ENCODE results near the gene PKIG.
"Not testable (repeated sequence)": the region's sequence is repeated elsewhere in the genome, so short reads cannot be mapped to it uniquely, and the experiment has no call there.

PKIG gene

GRCh38 chr20:44572551-44573500 lies 9.6 kb upstream of the PKIG start:
- DNase-seq = no peak

DNA sequence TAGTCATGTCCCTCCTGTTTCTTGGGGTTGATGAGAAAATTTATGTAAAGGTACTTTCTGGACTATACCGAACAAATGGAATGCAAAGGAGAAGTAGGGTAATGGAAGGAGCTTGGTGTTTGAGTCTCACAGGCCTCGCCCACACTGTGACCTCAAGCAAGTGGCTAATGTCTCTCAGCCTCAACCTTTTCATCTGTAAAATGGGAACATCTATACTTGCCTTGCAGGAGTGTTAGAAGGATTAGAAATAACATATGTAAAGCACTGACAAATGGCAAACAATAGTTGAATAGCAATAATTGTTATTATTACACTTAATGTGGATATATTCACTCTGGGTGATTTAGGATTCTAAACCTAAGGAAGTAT lies 8.9 kb upstream of the PKIG start:
- DNase-seq = no peak

GRCh38 chr20:44574372-44574771 lies 8.0 kb upstream of the PKIG start:
- no peak for DNase-seq

- no peak for DNase-seq
These were observed 6.1 kb upstream of the PKIG start for GRCh38 chr20:44576297-44576696.

DNA sequence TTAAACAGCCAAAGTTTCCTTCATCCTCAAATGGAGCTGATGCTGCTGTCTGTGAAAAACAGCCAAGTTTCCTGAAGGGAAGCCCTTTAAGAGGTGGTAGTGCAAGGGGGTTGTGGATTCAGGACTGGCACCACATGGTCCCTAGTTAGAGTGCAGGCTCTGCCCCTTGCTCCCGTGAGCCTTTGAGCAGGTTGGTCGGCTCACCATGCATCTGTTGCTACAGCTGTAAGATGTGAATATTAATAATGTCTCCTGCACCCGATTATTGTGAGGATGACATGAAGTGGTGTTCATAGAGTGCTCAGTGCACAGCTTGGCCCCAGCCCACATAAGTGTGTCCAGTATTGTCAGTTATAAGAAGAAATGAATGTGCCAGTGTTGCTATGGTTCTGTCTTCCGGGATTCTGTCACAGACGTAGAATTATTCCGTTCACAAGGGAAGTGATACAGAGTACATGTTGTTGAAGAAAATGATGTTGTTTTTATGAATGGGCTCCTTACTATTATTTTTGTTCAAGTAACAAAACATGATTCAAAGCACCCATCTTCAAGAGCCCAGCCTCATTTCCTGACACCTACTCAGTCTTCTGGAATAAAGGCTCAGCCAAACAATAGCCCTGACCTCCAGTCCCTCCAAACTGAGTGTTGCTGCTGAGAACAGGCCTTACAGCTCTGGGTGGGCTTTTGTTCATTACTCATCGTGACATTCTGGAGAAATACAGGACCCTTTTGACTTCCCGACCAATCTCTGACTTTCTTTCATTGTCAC lies 2.9 kb upstream of the PKIG start:
- DNase-seq = no peak

- DNase-seq = no peak
These were observed 1.7 kb upstream of the PKIG start for GRCh38 chr20:44580581-44581268.

DNA sequence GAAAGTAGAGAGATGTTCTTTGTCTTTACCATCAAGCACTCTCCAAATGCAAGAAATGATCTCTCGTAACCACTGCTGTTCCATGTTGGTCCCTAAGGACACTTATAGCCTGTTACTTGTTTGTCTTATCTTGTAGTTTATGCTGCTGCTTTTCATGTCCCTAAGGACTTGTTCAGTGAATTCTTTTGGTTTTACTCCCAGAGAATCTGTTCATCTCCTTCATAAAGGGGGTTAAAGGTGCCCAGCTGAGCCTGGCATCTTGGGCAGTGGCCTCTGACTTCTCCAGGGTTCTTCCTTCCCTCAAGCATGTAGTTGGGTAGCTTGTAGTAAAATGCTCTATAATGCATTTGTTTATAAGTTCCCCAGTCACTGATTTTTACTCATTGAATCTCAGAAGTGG lies 864 bp upstream of the PKIG start:
- no peak for DNase-seq

- DNase-seq = no peak
These were observed 778 bp downstream of the PKIG start for GRCh38 chr20:44583157-44583556.

DNA sequence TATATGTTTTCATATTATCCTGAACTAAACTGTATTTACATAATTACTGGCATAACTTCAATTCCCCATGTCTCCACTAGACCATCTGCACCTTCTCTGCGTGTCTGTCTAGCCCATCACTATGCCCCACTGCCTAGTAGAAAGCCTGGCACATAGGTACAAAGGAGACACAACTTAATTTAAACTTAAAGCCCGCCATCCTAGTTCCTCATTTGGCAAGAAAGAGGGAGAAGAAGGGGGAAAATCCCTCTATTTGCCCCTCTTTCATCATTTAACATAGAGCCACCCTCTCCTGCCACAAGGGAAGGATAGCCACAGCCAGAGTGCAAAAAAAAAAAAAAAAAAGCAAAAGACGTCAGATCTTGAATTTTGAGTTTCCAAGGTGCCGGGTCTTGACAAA lies 1.8 kb downstream of the PKIG start:
- DNase-seq = no peak

- no peak for DNase-seq
These were observed 2.9 kb downstream of the PKIG start for GRCh38 chr20:44585057-44585963.

DNA sequence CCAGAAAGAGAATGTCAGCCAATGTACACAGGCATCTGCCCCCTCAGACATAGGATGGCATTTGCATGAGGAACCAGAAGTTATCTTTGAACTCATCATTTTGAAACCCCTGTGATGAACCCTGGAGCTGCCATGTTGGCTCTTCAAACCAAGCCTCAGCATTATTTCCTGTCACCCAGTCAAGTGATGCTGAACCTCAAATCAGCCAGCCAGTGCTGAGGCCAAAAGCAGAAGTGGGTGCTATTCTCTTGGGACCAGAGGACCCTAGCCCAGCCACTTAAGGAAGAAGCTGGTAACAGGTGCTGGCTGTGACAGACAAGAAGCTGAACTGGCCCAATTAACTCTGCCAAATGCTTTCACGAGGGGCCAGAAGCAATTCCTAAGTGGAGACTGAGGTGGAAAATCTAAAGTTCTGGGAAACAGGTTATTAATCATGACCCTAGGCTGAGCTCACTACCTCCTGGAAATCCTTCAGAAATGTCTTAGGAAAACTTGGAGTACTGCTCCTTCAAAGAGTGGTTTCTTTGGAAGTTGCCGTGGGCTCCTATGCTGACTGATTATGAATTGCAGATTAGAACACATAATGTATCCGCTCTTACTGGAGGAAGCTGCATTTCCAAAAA lies 4.0 kb downstream of the PKIG start:
- DNase-seq = no peak

- no peak for DNase-seq
These were observed 4.9 kb downstream of the PKIG start for GRCh38 chr20:44587035-44587980.

GRCh38 chr20:44588321-44588720 lies 5.9 kb downstream of the PKIG start:
- not testable (repeated sequence) for DNase-seq

DNA sequence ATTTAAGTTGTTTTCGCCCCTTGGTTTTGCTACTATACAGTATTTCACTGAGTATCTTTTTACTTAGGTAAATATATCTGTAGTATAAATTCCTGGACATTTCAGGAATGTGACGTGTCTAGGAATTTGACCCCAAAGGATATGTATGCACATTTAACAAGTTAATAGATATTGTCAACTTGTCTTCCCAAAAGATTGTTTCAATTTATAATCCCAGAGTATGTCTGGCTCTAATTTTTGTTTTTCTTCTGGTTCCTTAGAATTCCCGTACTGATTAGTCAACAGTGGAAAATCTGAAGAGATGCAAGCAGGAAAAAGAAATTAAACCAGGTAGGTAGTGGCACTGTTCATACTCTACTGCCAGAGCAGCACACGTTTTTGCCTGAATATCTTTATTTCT lies 7.2 kb downstream of the PKIG start:
- no peak for DNase-seq

DNA sequence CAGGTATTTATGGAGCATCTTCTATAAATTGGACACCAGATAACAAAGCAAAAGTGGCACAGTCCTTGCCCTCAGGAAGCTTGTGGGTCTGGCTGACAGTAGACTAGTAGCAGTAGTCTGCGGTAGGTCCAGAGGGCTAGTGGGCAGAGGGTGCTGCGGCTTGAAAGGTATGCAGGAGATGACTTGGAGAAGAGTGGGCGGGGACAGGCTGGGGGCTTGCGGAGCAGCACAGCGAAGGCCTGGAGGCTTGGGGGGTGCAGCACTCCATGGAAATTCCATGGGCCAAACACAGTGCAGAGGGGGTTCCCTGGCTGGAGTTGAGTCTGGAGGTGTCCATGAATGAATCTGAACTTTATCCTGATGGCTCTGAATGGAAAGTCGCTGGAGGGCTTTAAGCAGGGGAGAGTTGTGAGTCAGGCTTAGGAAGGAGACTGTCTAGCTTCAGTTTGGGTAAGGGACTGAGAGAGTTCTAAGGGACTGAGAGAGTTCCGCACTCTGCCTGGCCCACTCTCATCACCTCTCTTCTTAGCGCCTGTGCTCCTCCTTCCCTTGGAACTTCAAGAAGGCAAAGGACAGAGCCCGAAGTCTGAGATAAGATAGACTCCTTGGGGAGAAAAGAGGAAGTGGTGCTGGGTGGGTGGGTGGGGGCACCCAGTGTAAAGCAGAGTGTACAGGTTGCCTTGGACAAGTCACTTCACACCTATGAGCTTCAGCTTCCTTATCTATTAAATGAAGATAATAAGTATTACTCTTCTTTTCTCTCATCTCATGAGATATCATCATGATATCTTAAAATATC lies 8.8 kb downstream of the PKIG start:
- DNase-seq = no peak

DNA sequence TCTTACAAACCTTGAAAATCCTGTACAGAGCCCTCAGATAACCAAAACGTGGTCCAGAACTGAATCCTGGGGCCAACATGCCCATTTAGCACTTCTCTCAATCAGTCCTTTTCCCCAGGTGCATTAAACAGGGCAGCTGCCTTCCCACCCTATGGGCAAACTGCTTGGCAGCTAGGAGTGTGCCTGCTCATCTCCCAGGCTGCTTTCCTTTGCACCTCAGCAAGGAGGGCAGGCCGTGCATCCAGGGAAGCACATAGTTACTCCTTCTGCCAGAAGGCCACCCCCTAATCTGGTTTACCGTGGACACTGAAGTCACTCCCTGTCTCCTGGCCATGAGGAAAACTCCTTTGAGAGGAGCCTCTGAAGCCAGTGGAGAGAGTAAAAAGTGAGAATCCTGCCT lies 10.0 kb downstream of the PKIG start:
- no peak for DNase-seq

DNA sequence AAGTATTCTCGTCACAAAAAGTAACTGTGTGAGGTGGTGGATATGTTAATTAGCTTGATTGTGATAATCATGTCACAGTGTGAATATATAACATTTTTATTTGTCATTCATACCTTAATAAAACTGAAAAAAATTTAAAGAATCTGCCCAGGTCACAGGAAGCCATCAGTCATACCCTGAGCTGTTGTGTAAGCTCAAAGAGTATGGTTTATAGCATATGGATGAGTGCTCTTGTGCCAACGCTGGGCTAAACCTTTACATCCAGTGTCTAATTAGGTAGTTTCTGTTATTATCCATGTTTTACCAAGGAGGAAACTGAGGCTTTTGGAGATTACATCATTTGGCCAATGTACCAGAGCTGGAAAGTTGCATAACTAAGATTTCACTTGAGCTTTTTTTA lies 11.4 kb downstream of the PKIG start:
- no peak for DNase-seq

DNA sequence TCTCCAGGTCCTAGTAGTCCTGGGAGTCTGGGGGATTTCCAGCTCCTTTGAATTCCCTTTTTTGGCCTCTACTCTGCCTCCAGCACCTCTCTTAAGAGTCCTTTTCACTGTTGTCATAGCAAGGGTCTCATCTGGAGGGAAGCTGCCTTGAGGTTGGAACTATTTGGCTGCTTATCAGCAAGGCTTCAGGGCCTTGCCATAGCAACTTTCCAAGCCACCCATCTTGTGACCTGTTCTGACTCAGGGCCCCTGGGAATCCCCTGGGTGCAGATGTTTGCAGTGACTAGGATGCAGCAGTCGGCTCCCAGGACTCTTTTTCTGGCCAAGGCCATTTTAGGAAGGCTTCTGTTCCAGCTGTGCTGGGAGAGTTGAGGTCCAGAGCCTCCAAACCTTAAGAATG lies 12.4 kb downstream of the PKIG start:
- DNase-seq = no peak

- DNase-seq = no peak
These were observed 13.6 kb downstream of the PKIG start for GRCh38 chr20:44596010-44596409.

GRCh38 chr20:44596876-44597275 lies 14.5 kb downstream of the PKIG start:
- no peak for DNase-seq

All from activated naive CD4-positive, alpha-beta T cell (primary cell).